ENCODE measurements around the gene ANKRD62. TPM values are rescaled to one million over a fixed set of nuclear protein-coding genes. Genes with fewer than 3 reads are reported as not detected.

Gene ANKRD62
- total and polyA plus RNA-seq, 9 donors, result not detected

- no peak overlapping the region for H3K4me3 ChIP-seq
- no peaks in the 10 kb centered on the region for H3K9me3 ChIP-seq
- no peaks in the 10 kb centered on the region for H3K36me3 ChIP-seq
- no peak for DNase-seq
- H3K27ac ChIP-seq, result no peak overlapping the region
- H3K4me1 ChIP-seq (ENCODE audit: insufficient read depth), result no peaks in the 10 kb centered on the region
- intact Hi-C loops (cut with DNase I), result no loop called here
- H3K27me3 ChIP-seq, result no peaks in the 10 kb centered on the region
- no peak for TF ChIP-seq CTCF (IDR thresholded peaks at IDR 0.05)
- no peak for TF ChIP-seq EP300 (IDR thresholded peaks at IDR 0.05)
- TF ChIP-seq POLR2A (IDR thresholded peaks at IDR 0.05), result no peak
These were observed 69.1 kb downstream of the ANKRD62 start for GRCh38 chr18:12162786-12163185.

GRCh38 chr18:12165038-12165768 lies 71.6 kb downstream of the ANKRD62 start:
- Histone ChIP-seq H3K9me3 (no peaks in the 10 kb centered on the region), H3K36me3 (no peaks in the 10 kb centered on the region), H3K4me3 (no peak overlapping the region), H3K27ac (no peak overlapping the region), H3K4me1 (ENCODE audit: insufficient read depth) (no peaks in the 10 kb centered on the region), H3K27me3 (no peaks in the 10 kb centered on the region)
- WGBS, 3 donors, result 84 to 93% (median 87%) methylated on average over 2 of the region's 2 CpGs
- DNase-seq, result no peak
- intact Hi-C loops (cut with DNase I), result no loop called here
- TF ChIP-seq POLR2A (IDR thresholded peaks at IDR 0.05), result no peak
- no peak for TF ChIP-seq CTCF (IDR thresholded peaks at IDR 0.05)
- no peak for TF ChIP-seq EP300 (IDR thresholded peaks at IDR 0.05)

Small RNA genes within 50 kb of the gene (small RNA-seq; reads per million reads assigned to genes)
- not detected for gene RNU6-324P

Other genes with a start within 250 kb of the ANKRD62 start
- 10 to 100 TPM; 21.8 to 58.0 (median 33.0) TPM for gene CHMP1B, start 242.4 kb upstream of the ANKRD62 start, total RNA-seq
- 10 to 100 TPM; 31.9 to 32.8 TPM for gene CHMP1B, start 242.4 kb upstream of the ANKRD62 start, polyA plus RNA-seq
- gene MPPE1, start 185.5 kb upstream of the ANKRD62 start, total RNA-seq, result 10 to 100 TPM; 19.9 to 38.0 (median 25.5) TPM
- gene MPPE1, start 185.5 kb upstream of the ANKRD62 start, polyA plus RNA-seq, result 10 to 100 TPM; 22.7 to 29.8 TPM
- 10 to 100 TPM; 16.8 to 33.5 (median 25.2) TPM for gene IMPA2, start 112.3 kb upstream of the ANKRD62 start, total RNA-seq
- gene IMPA2, start 112.3 kb upstream of the ANKRD62 start, polyA plus RNA-seq, result 10 to 100 TPM; 15.4 to 21.1 TPM
- not detected for gene CIDEA, start 160.5 kb downstream of the ANKRD62 start, total RNA-seq
- gene CIDEA, start 160.5 kb downstream of the ANKRD62 start, polyA plus RNA-seq, result under 1 TPM in 1 of 2 donors, not detected in 1; 0.15 TPM
- gene TUBB6, start 214.4 kb downstream of the ANKRD62 start, total RNA-seq, result 100 to 1,000 TPM in 6 of 7 donors, 10 to 100 TPM in 1; 85.6 to 155 (median 139) TPM
- gene TUBB6, start 214.4 kb downstream of the ANKRD62 start, polyA plus RNA-seq, result 10 to 100 TPM; 77.3 to 95.5 TPM

All from ovary (tissue), 9 donors.